ENCODE data around the gene SEC24C.

The SEC24C gene

GRCh38 chr10:73814276-73814895 is 70.2 kb downstream of the SEC24C start:
- no peak for DNase-seq

DNA sequence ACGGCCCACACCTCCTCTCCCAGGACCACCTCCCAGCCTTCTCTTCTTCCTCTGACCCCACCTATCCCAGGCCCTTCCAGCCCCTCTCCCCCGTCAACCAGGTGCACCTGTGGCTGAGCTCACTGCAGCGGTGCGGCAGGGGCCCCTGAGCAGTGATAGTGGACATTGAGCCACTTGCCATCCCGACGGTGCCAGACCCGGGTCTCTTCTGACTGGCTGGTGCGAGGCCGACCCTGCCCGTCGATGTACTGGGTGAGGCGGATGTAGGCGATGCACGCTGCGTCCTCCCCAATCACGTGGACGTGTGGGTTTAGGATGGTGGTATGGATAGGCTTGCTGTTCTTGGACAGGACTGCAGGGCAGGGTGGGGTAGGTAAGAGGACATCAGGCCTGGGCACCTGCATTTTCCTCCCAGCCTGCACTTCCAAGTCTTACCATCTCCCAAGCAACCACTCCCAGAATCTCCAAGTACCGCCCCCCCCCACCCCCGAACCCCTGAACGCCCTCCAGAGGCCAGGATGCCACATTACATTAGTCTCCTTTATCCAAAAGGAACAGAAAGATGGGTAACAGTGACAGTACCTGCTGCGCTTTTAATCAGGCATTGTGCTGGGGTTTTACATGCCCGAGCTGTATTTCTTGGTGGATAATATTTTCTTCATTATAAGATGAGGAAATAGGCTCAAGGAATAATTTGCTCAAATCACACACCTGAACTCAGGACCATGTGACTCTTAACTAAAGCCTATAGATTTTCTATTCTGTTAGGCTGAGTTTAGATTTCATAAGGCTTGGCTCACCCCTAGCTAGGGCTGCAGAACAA is 70.9 kb downstream of the SEC24C start:
- no peak for DNase-seq

DNA sequence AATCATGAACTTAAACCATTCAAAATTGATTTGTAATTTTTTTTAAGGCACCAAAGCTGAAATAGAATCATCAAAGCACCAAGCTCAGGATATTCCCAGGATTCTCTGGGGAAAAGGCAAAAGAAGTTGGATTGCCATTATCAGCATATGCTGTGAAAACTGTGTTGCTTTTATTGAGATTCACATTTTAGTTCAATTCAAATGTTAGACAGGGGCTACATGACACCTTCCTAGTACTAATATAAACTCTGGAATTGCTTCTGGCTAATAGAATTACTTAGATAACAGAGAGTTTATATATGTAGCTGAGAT is 71.5 kb downstream of the SEC24C start:
- no peak for DNase-seq

- DNase-seq = no peak
Measured at GRCh38 chr10:73816917-73817729, 73.0 kb downstream of the SEC24C start.

- no peak for DNase-seq
Measured at GRCh38 chr10:73817826-73818225, 73.7 kb downstream of the SEC24C start.

GRCh38 chr10:73818402-73818801 is 74.2 kb downstream of the SEC24C start:
- no peak for DNase-seq

DNA sequence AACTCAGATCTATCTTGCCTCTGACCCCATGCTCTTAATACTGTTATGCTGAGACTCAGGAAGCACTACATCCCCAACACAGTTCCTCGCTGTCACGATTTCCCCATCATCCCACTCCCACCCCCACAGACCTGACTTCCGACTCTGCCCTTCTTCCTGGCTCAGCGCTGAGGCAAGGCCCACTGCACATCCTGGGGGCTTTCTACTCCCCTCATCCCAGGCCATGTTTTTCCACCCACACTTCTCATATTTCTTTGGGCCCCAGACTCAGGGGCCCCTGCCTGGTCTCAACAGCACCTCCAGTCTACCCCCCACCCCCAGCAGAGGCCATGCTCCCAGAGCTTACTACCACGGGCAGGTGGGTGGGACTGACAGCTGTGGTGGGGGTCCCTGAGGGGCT is 74.9 kb downstream of the SEC24C start:
- DNase-seq = no peak

DNA sequence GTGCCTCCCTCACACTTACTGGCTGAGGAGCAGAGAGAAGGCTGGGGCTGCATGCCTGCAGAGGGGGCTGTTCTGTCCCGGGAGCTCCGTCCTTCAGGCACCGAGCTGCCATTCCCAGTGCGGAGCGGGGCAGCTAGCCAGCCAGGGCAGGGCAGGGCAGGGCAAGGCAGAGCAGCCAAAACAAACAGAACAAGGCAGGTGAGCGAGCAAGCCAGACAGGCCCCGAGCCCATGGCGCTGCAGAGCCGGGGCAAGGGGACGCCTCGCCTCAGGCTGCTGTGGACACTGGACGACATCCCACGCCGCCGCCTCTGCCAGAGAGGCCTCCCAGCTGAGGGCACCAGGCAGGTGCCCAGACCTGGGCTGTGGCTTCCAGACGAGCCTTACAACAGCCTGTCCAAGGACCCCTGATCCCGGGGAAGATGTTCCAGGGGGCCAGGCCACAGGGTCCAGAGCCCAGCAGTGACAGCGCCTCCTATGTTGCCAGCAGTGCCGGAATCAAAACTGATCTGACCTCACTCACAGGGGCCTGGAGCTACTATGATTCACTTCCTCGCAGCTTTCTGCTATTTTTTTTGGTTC is 75.4 kb downstream of the SEC24C start:
- no peak for DNase-seq
